ENCODE results near the gene SSPN.

Gene SSPN

GRCh38 chr12:26156201-26156871 is 39.0 kb upstream of the SSPN start:
- no peak for TF ChIP-seq CTCF (conservative IDR thresholded peaks at IDR 0.05)
- H3K27ac ChIP-seq: 0 out of 2 replicates have a peak overlapping the region, but pooled peaks have one; percentile 12

- 0 out of 2 replicates have a peak overlapping the region, but pooled peaks have one; percentile 12 for H3K27ac ChIP-seq
- TF ChIP-seq CTCF (conservative IDR thresholded peaks at IDR 0.05): no peak
Measured at GRCh38 chr12:26157001-26157400, 38.4 kb upstream of the SSPN start.

- no peak for TF ChIP-seq CTCF (conservative IDR thresholded peaks at IDR 0.05)
- no peak overlapping the region for H3K27ac ChIP-seq
Measured at GRCh38 chr12:26158078-26158764, 37.2 kb upstream of the SSPN start.

GRCh38 chr12:26162174-26162573 is 33.2 kb upstream of the SSPN start:
- TF ChIP-seq CTCF (conservative IDR thresholded peaks at IDR 0.05): no peak
- no peak overlapping the region for H3K27ac ChIP-seq

GRCh38 chr12:26162905-26163304 is 32.5 kb upstream of the SSPN start:
- TF ChIP-seq CTCF (conservative IDR thresholded peaks at IDR 0.05): no peak
- no peak overlapping the region for H3K27ac ChIP-seq

- H3K27ac ChIP-seq: no peak overlapping the region
- no peak for TF ChIP-seq CTCF (conservative IDR thresholded peaks at IDR 0.05)
Measured at GRCh38 chr12:26164118-26164517, 31.3 kb upstream of the SSPN start.

- no peak for TF ChIP-seq CTCF (conservative IDR thresholded peaks at IDR 0.05)
Measured at GRCh38 chr12:26172013-26172412, 23.4 kb upstream of the SSPN start.

More at GRCh38 chr12:26172013-26172412, 23.4 kb upstream of the SSPN start:
- peak overlapping the region; percentile 71 for H3K27ac ChIP-seq
